Fibroblast of pulmonary artery (primary cell): ENCODE data around the gene RBM14.
A peak's percentile ranks its signal among the peaks of the same experiment; 100 is the strongest.
"Not testable (repeated sequence)": the region's sequence is repeated elsewhere in the genome, so short reads cannot be mapped to it uniquely, and the experiment has no call there.

Experiments
- DNase-seq: peaks from one replicate; pipeline ENCODE4 v3.0.0-alpha.2; 2010; ENCODE audit warnings: low read depth
- H3K4me3 ChIP-seq: replicated peaks from 2 replicates; pipeline ENCODE4 v1.5.1; 2011; ENCODE audit warnings: low read depth, mild to moderate bottlenecking, control low read depth, low read length, moderate library complexity
- CTCF ChIP-seq: IDR thresholded peaks from 2 replicates; pipeline ENCODE4 v1.5.1; 2011; ENCODE audit warnings: mild to moderate bottlenecking, control low read depth, low read length, inconsistent platforms; ENCODE audit errors: missing control alignments

Gene RBM14

GRCh38 chr11:66579017-66579606 lies 37.3 kb upstream of the RBM14 start:
- no peak overlapping the region for H3K4me3 ChIP-seq
- TF ChIP-seq CTCF = peak; percentile 78
- DNase-seq = peak; percentile 82

- peak; percentile 89 for DNase-seq
- H3K4me3 ChIP-seq = no peak overlapping the region
- no peak for TF ChIP-seq CTCF
Observed at GRCh38 chr11:66580803-66581202, 35.6 kb upstream of the RBM14 start.

GRCh38 chr11:66581261-66581660 lies 35.2 kb upstream of the RBM14 start:
- H3K4me3 ChIP-seq = no peak overlapping the region
- DNase-seq = no peak
- TF ChIP-seq CTCF = no peak

GRCh38 chr11:66582565-66583147 lies 33.8 kb upstream of the RBM14 start:
- DNase-seq = not testable (repeated sequence)

GRCh38 chr11:66585447-66585846 lies 31.0 kb upstream of the RBM14 start:
- not testable (repeated sequence) for DNase-seq, H3K4me3 ChIP-seq

More at GRCh38 chr11:66582565-66583147, 33.8 kb upstream of the RBM14 start:
- not testable (repeated sequence) for H3K4me3 ChIP-seq

GRCh38 chr11:66586136-66586535 lies 30.3 kb upstream of the RBM14 start:
- no peak for DNase-seq
- TF ChIP-seq CTCF = no peak
- no peak overlapping the region for H3K4me3 ChIP-seq

GRCh38 chr11:66589315-66589714 lies 27.1 kb upstream of the RBM14 start:
- DNase-seq, H3K4me3 ChIP-seq: not testable (repeated sequence)

GRCh38 chr11:66589996-66590675 lies 26.3 kb upstream of the RBM14 start:
- H3K4me3 ChIP-seq = no peak overlapping the region
- no peak for TF ChIP-seq CTCF
- DNase-seq = no peak
